AG10803 (cell line): ENCODE data around the gene FYB2.

ENCODE experiments used
- DNase-seq: peaks from one replicate; pipeline ENCODE4 v3.0.0; 2010; ENCODE audit warnings: low read depth
- H3K4me3 ChIP-seq: 2 replicates; pipeline ENCODE4 v1.5.1; 2011; ENCODE audit warnings: mild to moderate bottlenecking, low read length, control low read depth
- TF ChIP-seq, protein P1 (sequence below): conservative IDR thresholded peaks from 2 replicates; pipeline ENCODE4 v1.5.1; 2011; ENCODE audit warnings: mild to moderate bottlenecking, low read length, control low read depth, inconsistent platforms

FYB2 gene

GRCh38 chr1:56824271-56824670, 5.1 kb upstream of the FYB2 start:
- H3K4me3 ChIP-seq = no peak overlapping the region
- peak; percentile 41 for DNase-seq
- TF ChIP-seq, protein P1, sequence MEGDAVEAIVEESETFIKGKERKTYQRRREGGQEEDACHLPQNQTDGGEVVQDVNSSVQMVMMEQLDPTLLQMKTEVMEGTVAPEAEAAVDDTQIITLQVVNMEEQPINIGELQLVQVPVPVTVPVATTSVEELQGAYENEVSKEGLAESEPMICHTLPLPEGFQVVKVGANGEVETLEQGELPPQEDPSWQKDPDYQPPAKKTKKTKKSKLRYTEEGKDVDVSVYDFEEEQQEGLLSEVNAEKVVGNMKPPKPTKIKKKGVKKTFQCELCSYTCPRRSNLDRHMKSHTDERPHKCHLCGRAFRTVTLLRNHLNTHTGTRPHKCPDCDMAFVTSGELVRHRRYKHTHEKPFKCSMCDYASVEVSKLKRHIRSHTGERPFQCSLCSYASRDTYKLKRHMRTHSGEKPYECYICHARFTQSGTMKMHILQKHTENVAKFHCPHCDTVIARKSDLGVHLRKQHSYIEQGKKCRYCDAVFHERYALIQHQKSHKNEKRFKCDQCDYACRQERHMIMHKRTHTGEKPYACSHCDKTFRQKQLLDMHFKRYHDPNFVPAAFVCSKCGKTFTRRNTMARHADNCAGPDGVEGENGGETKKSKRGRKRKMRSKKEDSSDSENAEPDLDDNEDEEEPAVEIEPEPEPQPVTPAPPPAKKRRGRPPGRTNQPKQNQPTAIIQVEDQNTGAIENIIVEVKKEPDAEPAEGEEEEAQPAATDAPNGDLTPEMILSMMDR = no peak

- TF ChIP-seq, protein P1 = no peak
- H3K4me3 ChIP-seq = no peak overlapping the region
- DNase-seq = no peak
Measured at GRCh38 chr1:56821462-56821797, 2.2 kb upstream of the FYB2 start.

DNA sequence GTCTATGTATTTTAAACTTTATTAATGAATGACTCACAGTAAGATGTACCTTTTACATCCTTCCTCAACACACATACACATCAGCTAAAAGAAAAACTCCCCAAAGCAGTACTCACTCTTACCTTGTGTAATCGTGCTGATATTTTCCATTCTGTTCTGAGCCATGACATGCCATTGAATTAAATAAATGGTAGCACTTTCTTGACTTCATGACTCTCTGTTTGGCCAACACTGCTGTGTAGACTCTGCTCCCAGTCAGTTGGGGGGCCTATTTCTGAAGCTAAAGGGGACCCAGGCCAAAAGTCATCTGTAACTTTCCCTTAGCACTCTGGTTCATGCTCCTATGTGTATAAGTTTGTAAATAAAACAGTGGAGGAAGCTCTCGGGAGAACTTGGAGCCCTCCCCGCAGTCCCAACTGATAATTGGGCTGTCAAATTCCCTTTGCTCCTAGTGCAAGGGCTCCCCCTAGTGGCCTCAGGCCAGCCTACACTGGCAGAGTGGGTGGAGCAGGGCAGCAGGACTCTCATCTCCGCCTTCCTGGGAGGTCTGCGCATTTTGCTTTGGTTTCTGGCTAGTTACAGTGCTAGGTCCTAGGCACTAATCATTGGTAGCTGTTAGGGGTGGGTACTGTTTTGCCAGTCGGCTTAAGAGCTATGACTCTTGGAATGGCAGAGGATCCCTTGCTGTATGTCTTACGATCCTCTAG, 1.7 kb upstream of the FYB2 start:
- TF ChIP-seq, protein P1 = peak; percentile 97

DNA sequence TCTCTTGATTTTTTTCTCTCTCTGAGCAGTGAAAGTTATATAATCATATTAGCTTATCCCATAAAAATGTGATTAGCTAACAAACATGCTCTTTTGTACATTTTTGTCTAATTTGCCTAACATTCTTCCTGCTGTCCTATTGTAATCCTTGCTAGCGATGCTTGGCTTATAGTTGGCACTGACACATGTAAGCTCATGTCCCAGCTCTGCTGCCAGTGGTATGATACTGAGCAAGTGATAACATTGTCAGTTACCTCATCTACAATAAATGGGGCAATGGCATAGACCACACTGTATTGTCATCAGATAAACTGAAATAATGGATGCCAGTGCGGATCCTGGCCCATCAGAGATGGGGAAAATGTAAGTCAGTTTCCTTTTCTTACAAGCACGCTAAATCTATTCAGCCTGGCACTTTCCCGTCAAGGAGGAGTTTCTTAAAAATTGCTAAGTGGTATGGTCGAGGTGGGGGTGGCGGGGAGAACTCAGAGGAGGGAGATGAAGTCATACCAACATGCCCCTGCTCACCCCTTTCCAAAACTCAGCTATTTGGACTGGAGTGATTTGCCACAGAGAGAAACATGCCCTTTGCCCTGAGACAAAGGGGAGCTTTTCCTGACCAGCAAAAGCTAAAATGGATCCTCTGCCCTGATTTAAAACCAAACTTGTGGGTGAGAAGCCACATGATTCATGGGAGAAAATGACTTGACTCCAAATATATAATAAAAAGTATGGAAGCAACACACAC, 1.3 kb downstream of the FYB2 start:
- TF ChIP-seq, protein P1 = no peak
- no peak overlapping the region for H3K4me3 ChIP-seq
- peak; percentile 66 for DNase-seq

More for the DNA sequence above, 1.7 kb upstream of the FYB2 start:
- H3K4me3 ChIP-seq = no peak overlapping the region
- peak; percentile 73 for DNase-seq

- H3K4me3 ChIP-seq = no peak overlapping the region
- TF ChIP-seq, protein P1 = no peak
- no peak for DNase-seq
Measured at GRCh38 chr1:56816909-56817308, 2.3 kb downstream of the FYB2 start.

GRCh38 chr1:56816264-56816663, 2.9 kb downstream of the FYB2 start:
- no peak overlapping the region for H3K4me3 ChIP-seq
- DNase-seq = no peak
- TF ChIP-seq, protein P1 = no peak

DNA sequence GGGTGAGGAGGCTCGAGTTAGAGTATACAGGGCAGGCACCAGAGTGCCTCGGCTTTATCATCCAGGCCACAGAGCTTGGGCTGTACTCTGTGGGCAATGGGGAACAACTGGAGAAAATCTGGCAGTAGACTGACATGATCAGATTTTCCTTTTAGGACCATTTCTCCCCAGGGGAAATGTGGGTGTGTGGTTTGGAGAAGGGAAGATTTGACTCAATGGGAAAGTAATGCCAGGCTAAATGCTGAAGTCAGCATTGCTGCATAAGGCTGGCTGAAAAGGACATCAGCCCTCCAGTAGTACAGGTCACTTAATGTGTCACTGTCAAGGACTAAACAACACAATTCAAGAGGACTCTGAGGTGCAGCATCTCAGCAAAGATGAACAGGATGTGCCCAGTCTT, 5.0 kb downstream of the FYB2 start:
- no peak for DNase-seq
- no peak overlapping the region for H3K4me3 ChIP-seq
- TF ChIP-seq, protein P1 = no peak
